Upper lobe of right lung (tissue), 1 donor: Measurements from ENCODE around the gene ARNT2. TPM values are rescaled to one million over a fixed set of nuclear protein-coding genes. Genes with fewer than 3 reads are reported as not detected.

ENCODE experiments used
- ATAC-seq: fragments of 200-7000 bp; cut with Tn5 transposase; one replicate; pipeline ENCODE4 v1.9.1; 2020; ENCODE audit warnings: mild to moderate bottlenecking, moderate library complexity
- DNase-seq: peaks from one replicate; pipeline ENCODE4 v3.0.0-alpha.2; 2020
- H3K27ac ChIP-seq: fragments of 200-600 bp; one replicate; pipeline ENCODE4 v1.8.0; 2022
- H3K27me3 ChIP-seq: fragments of 200-600 bp; one replicate; pipeline ENCODE4 v1.8.0; 2022; ENCODE audit warnings: mild to moderate bottlenecking
- H3K36me3 ChIP-seq: fragments of 200-600 bp; one replicate; pipeline ENCODE4 v1.8.0; 2022
- H3K4me1 ChIP-seq: fragments of 200-600 bp; one replicate; pipeline ENCODE4 v1.8.0; 2022
- H3K4me3 ChIP-seq: fragments of 200-600 bp; one replicate; pipeline ENCODE4 v1.8.0; 2022; ENCODE audit warnings: mild to moderate bottlenecking
- H3K9me3 ChIP-seq: fragments of 200-600 bp; one replicate; pipeline ENCODE4 v1.8.0; 2022
- CTCF ChIP-seq: fragments of 200-600 bp; IDR thresholded peaks from one replicate; pipeline ENCODE4 v1.8.0; 2022; ENCODE audit warnings: antibody characterized with exemption
- intact Hi-C: fragments of 100-400 bp; cut with DNase I; formaldehyde crosslinking; loops from one replicate; pipeline ENCODE4 v1.11.0; 2022
- total RNA-seq: library from RNA; stranded (reverse); fragmentation: NEBNext Ultra II Directional; extraction: Animal tissue kit (Norgen Biotek cat#: 25700); gene quantifications from one replicate; pipeline ENCODE4 v1.2.1, GENCODE V29; 2021
- donor health status: DM: no; HTN: yes; CAD: no; lungs with severe emphysema.

Gene ARNT2
- total RNA-seq, 1 donor from 2014 or later = 12.9 TPM

- Histone ChIP-seq H3K4me3 (no peak overlapping the region), H3K36me3 (no peaks in the 10 kb centered on the region), H3K27ac (no peak overlapping the region), H3K9me3 (no peaks in the 10 kb centered on the region), H3K27me3 (no peaks in the 10 kb centered on the region), H3K4me1 (peaks cover under 1% of the 10 kb centered on the region)
- no peak for DNase-seq
- ATAC-seq = no peak
- no peak for TF ChIP-seq CTCF
- intact Hi-C loops = no loop called here
These were observed 132.5 kb downstream of the ARNT2 start for GRCh38 chr15:80536716-80537115.

DNA sequence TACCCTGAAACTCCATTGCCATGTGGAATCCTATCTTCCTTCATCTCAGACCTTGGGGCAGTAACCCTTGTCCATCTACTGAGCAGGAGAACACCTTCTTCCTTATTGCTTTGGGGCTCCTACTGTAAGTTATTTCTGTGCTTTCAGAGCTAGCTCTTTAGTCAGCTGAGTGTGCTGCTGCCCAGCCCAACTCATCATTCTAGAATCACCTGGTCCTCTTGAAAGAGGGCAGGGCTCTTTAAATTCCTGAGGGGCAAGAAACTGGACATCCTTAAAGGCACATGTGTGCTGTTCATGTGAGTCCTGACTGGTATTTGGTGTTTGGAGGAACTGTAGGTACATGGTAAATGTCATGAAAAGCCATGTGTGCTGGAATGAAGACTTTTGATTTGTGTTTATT is 140.9 kb downstream of the ARNT2 start:
- no peak for TF ChIP-seq CTCF
- no peak for DNase-seq
- H3K9me3 ChIP-seq = no peaks in the 10 kb centered on the region
- no peaks in the 10 kb centered on the region for H3K27me3 ChIP-seq
- no peak overlapping the region for H3K27ac ChIP-seq
- no peaks in the 10 kb centered on the region for H3K36me3 ChIP-seq
- H3K4me1 ChIP-seq = peaks cover 6% of the 10 kb centered on the region
- intact Hi-C loops = no loop called here
- peak; percentile 55 for ATAC-seq
- no peak overlapping the region for H3K4me3 ChIP-seq

DNA sequence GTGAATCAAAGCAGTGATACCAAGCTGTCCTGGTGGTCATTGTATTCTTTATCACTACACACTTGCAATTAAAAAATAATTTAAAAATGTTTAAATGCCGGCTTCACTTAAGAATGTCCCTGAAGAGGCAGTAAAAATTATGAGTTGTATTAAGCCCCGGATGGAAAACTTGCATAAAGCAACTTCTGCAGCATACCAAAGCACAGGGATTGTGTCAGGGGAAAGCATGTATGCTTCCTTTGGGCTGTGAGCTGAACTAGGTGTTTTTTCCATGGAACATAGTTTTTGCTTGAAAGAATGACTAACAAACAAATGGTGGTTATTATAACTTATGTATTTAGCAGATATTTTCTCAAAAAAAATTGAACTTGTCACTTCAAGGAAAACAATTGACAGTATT is 143.1 kb downstream of the ARNT2 start:
- ATAC-seq (no peak), DNase-seq (no peak)
- H3K4me1 ChIP-seq = peaks cover 16% of the 10 kb centered on the region
- no peak for TF ChIP-seq CTCF
- no peaks in the 10 kb centered on the region for H3K27me3 ChIP-seq
- no peak overlapping the region for H3K4me3 ChIP-seq
- H3K27ac ChIP-seq = no peak overlapping the region
- H3K36me3 ChIP-seq = no peaks in the 10 kb centered on the region
- no peaks in the 10 kb centered on the region for H3K9me3 ChIP-seq
- intact Hi-C loops = no loop called here

DNA sequence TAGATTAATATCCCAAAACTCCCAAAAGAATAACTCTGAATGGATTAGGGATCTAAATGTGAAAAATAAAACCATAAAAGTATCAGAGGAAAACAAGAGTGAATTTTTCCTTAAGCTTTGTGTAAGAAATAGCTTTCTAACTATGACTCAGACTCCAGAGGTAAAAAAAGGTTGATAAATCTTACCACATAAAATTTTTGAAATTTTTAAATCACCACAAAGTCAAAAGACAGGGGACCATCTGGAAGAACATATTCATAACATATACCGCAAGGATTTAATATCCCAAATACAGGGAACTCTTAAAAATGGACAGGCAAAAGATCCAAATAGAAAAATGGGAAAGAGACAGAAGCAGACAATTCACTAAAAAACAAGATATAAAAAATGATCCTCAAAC is 145.0 kb downstream of the ARNT2 start:
- Histone ChIP-seq H3K4me1 (peaks cover 16% of the 10 kb centered on the region), H3K27ac (no peak overlapping the region), H3K9me3 (no peaks in the 10 kb centered on the region), H3K27me3 (no peaks in the 10 kb centered on the region), H3K36me3 (no peaks in the 10 kb centered on the region), H3K4me3 (no peak overlapping the region)
- ATAC-seq (no peak), DNase-seq (no peak)
- intact Hi-C loops = no loop called here
- TF ChIP-seq CTCF = no peak

DNA sequence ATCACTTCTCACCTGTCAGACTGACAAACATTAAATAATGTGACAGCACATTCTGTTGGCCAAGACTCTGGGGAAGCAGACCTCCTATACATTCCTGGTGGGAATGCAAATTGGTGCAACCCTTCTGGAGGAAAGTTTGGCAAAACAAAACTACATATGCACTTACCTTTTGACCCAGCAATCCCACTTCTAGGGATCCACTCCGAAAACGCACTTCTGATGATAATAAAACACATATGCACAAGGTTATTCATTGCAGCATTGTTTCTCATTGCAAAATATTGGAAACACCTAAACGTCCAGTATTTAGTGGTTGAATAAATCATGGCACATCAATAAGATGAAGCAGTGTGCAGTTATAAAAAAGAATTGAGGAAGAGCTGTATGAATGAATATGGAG is 145.5 kb downstream of the ARNT2 start:
- DNase-seq (no peak), ATAC-seq (no peak)
- Histone ChIP-seq H3K9me3 (no peaks in the 10 kb centered on the region), H3K36me3 (no peaks in the 10 kb centered on the region), H3K4me1 (peaks cover 16% of the 10 kb centered on the region), H3K27me3 (no peaks in the 10 kb centered on the region), H3K27ac (no peak overlapping the region), H3K4me3 (no peak overlapping the region)
- intact Hi-C loops = no loop called here
- no peak for TF ChIP-seq CTCF

DNA sequence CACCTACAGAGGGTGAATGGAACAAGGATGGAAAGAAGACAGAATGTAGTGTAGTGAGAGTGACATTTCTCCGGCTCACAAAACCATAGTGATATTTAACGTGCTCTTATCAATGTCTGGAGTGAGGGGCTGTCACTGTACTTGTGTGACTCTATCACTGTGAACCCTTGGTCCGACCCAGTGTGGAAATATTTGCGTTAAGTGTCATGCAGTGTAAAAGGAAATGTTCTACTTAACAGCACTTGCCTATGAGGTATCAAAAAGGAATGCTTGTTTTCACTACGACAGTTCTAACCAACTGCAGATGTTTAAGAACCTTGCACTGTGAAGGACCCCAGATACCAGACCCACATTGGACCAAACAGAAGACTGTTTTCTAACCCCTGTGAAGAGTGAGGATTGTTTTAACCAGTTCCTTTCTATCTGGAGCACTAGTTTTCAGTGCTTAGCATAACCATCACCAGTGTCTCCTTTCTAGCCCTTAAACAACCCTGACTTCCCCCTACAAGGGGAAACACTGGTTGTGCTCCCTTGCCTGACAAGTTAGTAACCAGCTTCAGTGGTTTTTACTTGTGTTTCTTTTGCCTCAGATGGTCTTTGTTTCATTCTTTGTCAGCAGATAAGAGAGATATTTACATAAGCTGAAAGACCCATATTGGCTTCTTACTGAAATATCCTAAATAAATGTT is 146.2 kb downstream of the ARNT2 start:
- Histone ChIP-seq H3K27me3 (no peaks in the 10 kb centered on the region), H3K4me1 (peaks cover 16% of the 10 kb centered on the region), H3K4me3 (no peak overlapping the region), H3K9me3 (no peaks in the 10 kb centered on the region), H3K36me3 (no peaks in the 10 kb centered on the region), H3K27ac (no peak overlapping the region)
- DNase-seq = no peak
- intact Hi-C loops = no loop called here
- TF ChIP-seq CTCF = no peak
- ATAC-seq = peak; percentile 80
